ENCODE measurements around the gene CLEC20A. TPM values are rescaled to one million over a fixed set of nuclear protein-coding genes. Genes with fewer than 3 reads are reported as not detected.
"Not testable (repeated sequence)": the region's sequence is repeated elsewhere in the genome, so short reads cannot be mapped to it uniquely, and the experiment has no call there.

The CLEC20A gene
- polyA plus RNA-seq, 1 donor from 2014 or later, result 1.8 TPM

- no peak overlapping the region for H3K27ac Mint-ChIP-seq
- no peak overlapping the region for H3K4me3 Mint-ChIP-seq
- peaks cover 1% of the 10 kb centered on the region for H3K27me3 Mint-ChIP-seq
Observed at GRCh38 chr1:178513278-178513983, 16.7 kb upstream of the CLEC20A start.

DNA sequence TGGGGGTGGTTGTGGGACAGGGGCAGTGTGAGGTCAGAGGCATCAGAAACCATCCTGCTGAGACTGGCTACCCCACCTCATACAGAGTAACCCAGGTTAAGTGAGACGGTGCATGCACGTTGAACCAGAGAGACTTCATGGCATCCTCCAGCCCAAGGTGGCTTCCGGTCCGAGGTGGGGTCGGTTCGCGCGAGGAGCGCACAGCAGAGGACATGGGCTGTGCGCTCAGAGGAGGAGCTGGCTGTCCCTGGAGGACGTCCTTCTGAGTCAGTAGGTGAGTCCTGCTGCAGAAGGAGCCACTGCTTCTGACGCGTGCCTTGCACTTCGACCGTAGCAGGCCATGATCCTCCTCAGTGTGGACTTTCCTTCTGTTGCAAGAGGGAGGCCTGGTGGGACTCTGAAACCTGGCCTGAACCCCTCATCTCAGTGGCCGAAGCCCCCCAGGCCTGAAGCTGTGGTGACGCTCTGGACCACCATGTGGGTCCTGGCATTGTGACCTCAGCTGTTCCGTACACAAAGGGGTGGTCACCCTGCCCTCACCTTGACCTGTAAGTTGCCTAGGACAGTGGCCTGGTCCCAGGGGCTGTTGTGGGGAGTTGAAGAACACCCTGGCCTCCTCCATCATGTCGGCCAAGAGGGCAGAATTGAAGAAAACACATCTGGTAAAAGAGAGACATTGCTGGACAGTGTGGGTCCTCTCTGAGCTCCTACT, 16.0 kb upstream of the CLEC20A start, which contains the start of gene TEX35:
Gene TEX35, plus strand, starts transcription at position 544 of the 712 bp plus-strand sequence. Its CDS starts 80 bp downstream, at position 624.
- Mint-ChIP-seq H3K36me3 (no peaks in the 10 kb centered on the region), H3K27ac (no peak within 1 kb of the TSS), H3K4me3 (no peak within 1 kb of the TSS), H3K9me3 (no peaks in the 10 kb centered on the region), H3K27me3 (peaks cover 1% of the 10 kb centered on the region), H3K4me1 (peaks cover 0 to 2% (median 0%) of the 10 kb centered on the region in 3 donors)

More at GRCh38 chr1:178513278-178513983, 16.7 kb upstream of the CLEC20A start:
- Mint-ChIP-seq H3K4me1 (peaks cover 0 to 2% (median 0%) of the 10 kb centered on the region in 3 donors), H3K36me3 (no peaks in the 10 kb centered on the region), H3K9me3 (no peaks in the 10 kb centered on the region)

DNA sequence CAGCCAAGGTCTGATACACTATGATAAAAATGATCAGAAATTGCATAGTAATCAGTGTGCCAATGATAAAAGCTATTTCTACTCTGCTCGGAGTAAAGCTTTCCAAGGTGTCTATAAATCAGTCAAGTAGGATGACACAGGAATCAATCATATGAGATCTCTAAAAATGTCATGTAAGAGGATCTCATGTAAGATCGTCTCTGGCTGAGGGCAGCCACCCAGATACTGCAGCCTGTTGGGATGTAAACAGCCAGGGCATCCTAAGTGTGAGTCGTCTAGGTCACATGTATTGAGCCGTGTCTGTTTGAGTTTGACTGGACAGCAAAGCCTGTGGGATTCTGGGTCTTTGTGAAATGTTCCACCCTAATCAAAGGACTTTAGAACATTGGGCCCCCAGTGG, 13.4 kb upstream of the CLEC20A start:
- Mint-ChIP-seq H3K4me3 (no peak overlapping the region), H3K9me3 (no peaks in the 10 kb centered on the region), H3K27me3 (peaks cover 1% of the 10 kb centered on the region), H3K27ac (peak overlapping the region in 1 of 3 donors; percentile 18), H3K4me1 (peaks cover 0 to 2% (median 0%) of the 10 kb centered on the region in 3 donors), H3K36me3 (no peaks in the 10 kb centered on the region)

- Mint-ChIP-seq H3K4me1 (peaks cover 0 to 2% (median 0%) of the 10 kb centered on the region in 3 donors), H3K27ac (peak overlapping the region in 1 of 3 donors; percentile 18), H3K4me3 (no peak overlapping the region), H3K9me3 (no peaks in the 10 kb centered on the region), H3K36me3 (no peaks in the 10 kb centered on the region), H3K27me3 (peaks cover 1% of the 10 kb centered on the region)
Observed at GRCh38 chr1:178509414-178510007, 12.7 kb upstream of the CLEC20A start.

GRCh38 chr1:178506669-178507068, 9.9 kb upstream of the CLEC20A start:
- no peak overlapping the region for H3K4me3 Mint-ChIP-seq
- no peak overlapping the region for H3K27ac Mint-ChIP-seq
- H3K4me1 Mint-ChIP-seq, result no peaks in the 10 kb centered on the region
- peaks cover 10% of the 10 kb centered on the region for H3K27me3 Mint-ChIP-seq
- H3K36me3 Mint-ChIP-seq, result no peaks in the 10 kb centered on the region
- no peaks in the 10 kb centered on the region for H3K9me3 Mint-ChIP-seq

- Mint-ChIP-seq H3K36me3 (no peaks in the 10 kb centered on the region), H3K4me3 (no peak overlapping the region), H3K4me1 (no peaks in the 10 kb centered on the region), H3K9me3 (no peaks in the 10 kb centered on the region), H3K27ac (no peak overlapping the region), H3K27me3 (peaks cover 10% of the 10 kb centered on the region)
Observed at GRCh38 chr1:178506177-178506576, 9.4 kb upstream of the CLEC20A start.

DNA sequence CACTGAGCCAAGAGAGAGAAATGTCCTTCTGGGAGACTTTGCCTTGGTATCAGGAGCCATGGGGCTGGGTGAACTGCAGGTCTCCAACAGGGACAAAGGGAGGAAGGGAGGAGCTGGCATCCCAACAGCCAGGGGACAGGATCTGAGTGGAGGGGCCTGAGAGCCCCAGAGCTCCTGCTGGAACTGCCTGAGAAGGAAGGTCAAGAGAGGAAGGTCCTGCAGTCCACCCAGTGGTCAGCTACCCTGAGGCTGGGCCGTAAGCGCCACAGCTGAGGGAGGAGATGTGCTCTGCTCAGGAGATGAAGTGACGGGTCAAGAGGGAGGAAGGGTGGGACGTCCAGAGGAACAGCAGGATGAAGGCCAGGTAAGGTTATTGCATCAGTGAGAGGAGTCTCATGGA, 7.5 kb upstream of the CLEC20A start:
- no peak overlapping the region for H3K4me3 Mint-ChIP-seq

DNA sequence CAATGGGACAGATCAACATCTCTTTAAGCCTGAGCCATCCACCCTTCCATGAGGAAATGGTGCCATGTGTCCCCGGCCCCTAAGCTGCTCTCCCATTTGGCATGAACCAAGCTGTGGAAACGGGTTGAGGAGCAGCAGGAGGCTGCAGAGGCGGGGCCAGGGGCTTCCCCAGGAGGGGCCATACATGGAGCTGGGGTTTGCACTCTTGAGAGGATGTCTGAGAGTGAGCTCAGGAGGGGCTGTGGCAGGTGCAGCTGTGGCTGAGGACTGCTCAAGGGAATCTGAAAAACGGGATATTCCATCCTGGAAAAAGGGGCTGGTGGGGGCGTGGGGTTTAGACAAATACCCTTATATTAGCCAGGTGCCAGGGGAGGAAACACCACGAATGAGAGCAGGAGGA, 7.1 kb upstream of the CLEC20A start:
- Mint-ChIP-seq H3K27me3 (peaks cover 10% of the 10 kb centered on the region), H3K36me3 (no peaks in the 10 kb centered on the region), H3K4me1 (no peaks in the 10 kb centered on the region), H3K4me3 (no peak overlapping the region), H3K9me3 (no peaks in the 10 kb centered on the region), H3K27ac (no peak overlapping the region)

More for the DNA sequence above, 7.5 kb upstream of the CLEC20A start:
- Mint-ChIP-seq H3K4me1 (no peaks in the 10 kb centered on the region), H3K36me3 (no peaks in the 10 kb centered on the region), H3K27ac (no peak overlapping the region), H3K9me3 (no peaks in the 10 kb centered on the region), H3K27me3 (peaks cover 10% of the 10 kb centered on the region)

GRCh38 chr1:178503316-178503715, 6.6 kb upstream of the CLEC20A start:
- not testable (repeated sequence) for H3K36me3 Mint-ChIP-seq, H3K4me1 Mint-ChIP-seq, H3K9me3 Mint-ChIP-seq, H3K27me3 Mint-ChIP-seq, H3K27ac Mint-ChIP-seq, H3K4me3 Mint-ChIP-seq

- Mint-ChIP-seq H3K27ac (no peak overlapping the region), H3K4me1 (no peaks in the 10 kb centered on the region), H3K9me3 (no peaks in the 10 kb centered on the region), H3K27me3 (peaks cover 10% of the 10 kb centered on the region), H3K36me3 (no peaks in the 10 kb centered on the region), H3K4me3 (no peak overlapping the region)
Observed at GRCh38 chr1:178502856-178503255, 6.1 kb upstream of the CLEC20A start.

DNA sequence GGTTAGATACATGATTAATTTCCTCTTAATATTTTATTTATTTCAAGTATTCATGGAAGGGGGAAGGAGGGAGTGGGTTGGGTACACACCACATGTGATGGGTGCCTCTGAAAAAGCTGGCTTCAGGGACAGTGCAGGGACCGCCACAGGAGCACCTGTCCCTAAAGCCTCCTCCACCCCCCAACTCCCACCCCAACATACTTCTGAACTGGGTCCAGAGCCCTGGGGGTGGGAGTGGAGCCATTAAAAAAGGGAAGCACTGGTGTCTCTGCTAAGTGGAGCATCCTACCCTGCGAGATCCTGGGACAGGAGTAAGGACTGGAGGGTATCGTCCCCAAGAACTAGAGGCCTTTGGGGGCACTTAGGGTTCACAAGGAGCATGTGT, 5.6 kb upstream of the CLEC20A start:
- peaks cover 10% of the 10 kb centered on the region for H3K27me3 Mint-ChIP-seq
- no peak overlapping the region for H3K27ac Mint-ChIP-seq
- H3K36me3 Mint-ChIP-seq, result no peaks in the 10 kb centered on the region
- H3K4me3 Mint-ChIP-seq, result no peak overlapping the region
- no peaks in the 10 kb centered on the region for H3K4me1 Mint-ChIP-seq
- no peaks in the 10 kb centered on the region for H3K9me3 Mint-ChIP-seq

- H3K27me3 Mint-ChIP-seq, result peaks cover 10% of the 10 kb centered on the region
Observed at GRCh38 chr1:178501705-178502329, 5.1 kb upstream of the CLEC20A start.

GRCh38 chr1:178500936-178501554, 4.3 kb upstream of the CLEC20A start:
- no peaks in the 10 kb centered on the region for H3K4me1 Mint-ChIP-seq
- no peak overlapping the region for H3K4me3 Mint-ChIP-seq
- H3K9me3 Mint-ChIP-seq, result no peaks in the 10 kb centered on the region
- peaks cover 10% of the 10 kb centered on the region for H3K27me3 Mint-ChIP-seq
- H3K27ac Mint-ChIP-seq, result no peak overlapping the region
- no peaks in the 10 kb centered on the region for H3K36me3 Mint-ChIP-seq

More at GRCh38 chr1:178501705-178502329, 5.1 kb upstream of the CLEC20A start:
- H3K36me3 Mint-ChIP-seq, result no peaks in the 10 kb centered on the region
- no peaks in the 10 kb centered on the region for H3K9me3 Mint-ChIP-seq
- H3K4me1 Mint-ChIP-seq, result no peaks in the 10 kb centered on the region
- no peak overlapping the region for H3K4me3 Mint-ChIP-seq
- no peak overlapping the region for H3K27ac Mint-ChIP-seq

GRCh38 chr1:178500091-178500770, 3.5 kb upstream of the CLEC20A start:
- Mint-ChIP-seq H3K9me3 (no peaks in the 10 kb centered on the region), H3K4me3 (no peak overlapping the region), H3K4me1 (no peaks in the 10 kb centered on the region), H3K27ac (no peak overlapping the region), H3K36me3 (no peaks in the 10 kb centered on the region), H3K27me3 (peaks cover 11% of the 10 kb centered on the region)

All from IgD-negative memory B cell (primary cell).